GM21723 (cell line): ENCODE measurements around the gene UBXN6.

Experiments used
- ATAC-seq: cut with Tn5 transposase; IDR thresholded peaks from one replicate; pipeline ENCODE4 v1.9.1; 2021; ENCODE audit warnings: mild to moderate bottlenecking, moderate library complexity; ENCODE audit not compliant: unreplicated experiment

UBXN6 gene

GRCh38 chr19:4457654-4458395 is at the start of gene UBXN6:
TSS of gene UBXN6 (minus strand) at chr19:4457794. CDS start at chr19:4457697, 97 bp downstream.
- peak; percentile 86 for ATAC-seq

GRCh38 chr19:4507150-4507452 is 49.5 kb upstream of the UBXN6 start:
- ATAC-seq: no peak

DNA sequence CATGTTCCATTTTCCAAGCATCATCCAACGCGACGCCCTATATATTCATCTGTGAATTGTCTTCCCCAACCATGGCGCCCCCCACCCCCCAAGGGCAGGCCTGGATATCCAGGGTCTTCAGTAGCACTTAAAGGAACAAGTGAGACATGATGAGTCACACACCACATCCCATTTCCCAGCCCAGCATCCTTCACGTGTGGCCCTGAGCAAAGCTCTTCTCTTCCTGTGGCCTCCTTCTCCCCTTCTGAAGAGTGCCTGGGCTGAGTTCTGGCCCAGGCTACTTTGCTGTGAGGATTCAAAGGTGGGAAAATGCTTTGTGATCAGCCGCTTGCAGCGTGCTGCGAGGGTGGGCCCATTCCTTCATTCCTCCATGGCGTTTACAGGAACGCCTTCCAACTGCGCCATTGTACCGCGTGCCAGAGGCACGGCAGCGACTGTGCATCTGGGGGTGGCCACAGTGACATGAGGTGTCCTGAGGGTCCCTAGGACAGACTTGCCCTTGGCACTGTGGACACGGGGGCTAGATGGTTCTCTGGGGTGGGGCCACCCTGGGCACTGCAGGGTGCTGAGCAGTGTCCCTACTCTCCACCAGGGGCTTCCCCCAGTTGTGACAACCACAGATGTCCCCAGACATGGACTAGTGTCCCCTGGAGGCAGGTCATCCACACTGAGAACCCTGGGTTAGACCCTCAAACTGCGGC is 49.0 kb upstream of the UBXN6 start:
- ATAC-seq: no peak

DNA sequence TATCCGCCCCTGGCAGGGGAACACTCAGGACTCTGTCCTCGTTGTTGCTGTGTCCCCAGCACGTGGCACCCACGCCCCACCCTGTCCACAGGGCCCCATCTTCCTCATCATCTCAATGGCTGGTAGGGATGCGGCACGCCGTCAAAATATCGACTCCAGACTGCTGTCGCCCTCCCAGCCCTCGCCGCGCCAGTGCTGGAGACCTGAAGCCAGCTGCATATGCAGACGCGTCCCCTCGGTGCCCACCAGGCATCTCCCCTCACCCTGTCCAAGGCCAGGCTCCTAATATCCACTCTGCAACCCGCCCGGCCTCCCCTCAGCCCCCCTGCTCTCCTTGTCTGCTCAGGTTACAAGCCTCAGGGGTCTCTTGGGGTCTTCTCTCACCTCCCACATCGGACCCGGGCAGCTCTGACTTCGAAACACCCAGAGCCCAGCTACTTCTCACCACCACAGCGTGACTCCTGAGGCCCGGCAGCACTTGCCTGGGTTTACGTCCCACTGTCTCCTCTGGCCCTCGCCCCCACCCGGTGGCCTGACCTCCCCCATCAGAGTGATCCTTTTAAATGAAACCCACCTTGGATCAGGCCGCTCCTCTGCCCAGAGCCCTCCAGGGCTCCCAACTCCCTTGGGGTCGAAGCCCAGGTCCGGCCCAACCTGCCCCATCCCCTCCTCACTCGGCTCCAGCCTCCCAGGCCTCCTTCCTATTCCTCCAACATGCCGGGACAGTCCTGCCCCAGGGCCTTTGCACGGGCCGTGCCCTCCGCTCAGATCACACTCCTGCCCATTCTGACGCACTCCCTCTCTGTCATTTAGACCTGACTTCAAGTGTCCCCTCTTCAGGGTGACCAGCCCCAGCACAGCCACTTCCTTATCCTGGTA is 48.2 kb upstream of the UBXN6 start:
- ATAC-seq: no peak

DNA sequence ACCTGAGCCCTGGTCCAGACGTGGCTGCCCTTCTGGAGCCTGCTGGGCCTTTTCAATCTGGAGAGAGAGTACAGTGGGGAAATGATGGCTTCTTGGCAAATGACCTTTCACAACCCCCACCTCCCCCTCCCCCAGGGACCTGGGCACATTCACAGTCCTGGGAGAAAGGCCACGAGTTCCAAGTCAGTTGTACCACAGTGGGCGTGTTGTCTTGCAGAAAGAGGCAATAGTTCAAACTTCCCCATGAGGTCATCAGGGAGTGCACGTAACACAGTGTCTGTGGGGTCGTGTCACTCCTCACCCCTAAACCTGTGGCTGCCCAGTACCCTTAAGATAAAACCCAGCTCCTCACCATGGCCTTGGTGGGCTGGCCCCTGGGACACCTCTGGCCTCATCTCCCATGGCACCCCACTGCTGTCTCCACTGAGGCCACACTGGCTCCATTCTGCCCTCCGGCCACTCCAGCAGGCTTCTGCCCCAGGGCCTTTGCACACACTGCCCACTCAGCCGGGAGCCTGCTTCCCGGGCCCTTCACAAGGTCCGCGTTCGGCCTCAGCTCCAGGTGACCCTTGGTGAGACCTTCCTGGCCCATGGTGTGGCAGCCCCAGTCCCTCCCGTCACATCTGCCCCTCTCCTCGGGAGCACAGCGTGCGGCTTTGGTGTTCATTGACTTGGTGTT is 47.4 kb upstream of the UBXN6 start:
- ATAC-seq: no peak

GRCh38 chr19:4504297-4504701 is 46.7 kb upstream of the UBXN6 start:
- no peak for ATAC-seq

- no peak for ATAC-seq
These were observed 46.2 kb upstream of the UBXN6 start for GRCh38 chr19:4503825-4504170.

DNA sequence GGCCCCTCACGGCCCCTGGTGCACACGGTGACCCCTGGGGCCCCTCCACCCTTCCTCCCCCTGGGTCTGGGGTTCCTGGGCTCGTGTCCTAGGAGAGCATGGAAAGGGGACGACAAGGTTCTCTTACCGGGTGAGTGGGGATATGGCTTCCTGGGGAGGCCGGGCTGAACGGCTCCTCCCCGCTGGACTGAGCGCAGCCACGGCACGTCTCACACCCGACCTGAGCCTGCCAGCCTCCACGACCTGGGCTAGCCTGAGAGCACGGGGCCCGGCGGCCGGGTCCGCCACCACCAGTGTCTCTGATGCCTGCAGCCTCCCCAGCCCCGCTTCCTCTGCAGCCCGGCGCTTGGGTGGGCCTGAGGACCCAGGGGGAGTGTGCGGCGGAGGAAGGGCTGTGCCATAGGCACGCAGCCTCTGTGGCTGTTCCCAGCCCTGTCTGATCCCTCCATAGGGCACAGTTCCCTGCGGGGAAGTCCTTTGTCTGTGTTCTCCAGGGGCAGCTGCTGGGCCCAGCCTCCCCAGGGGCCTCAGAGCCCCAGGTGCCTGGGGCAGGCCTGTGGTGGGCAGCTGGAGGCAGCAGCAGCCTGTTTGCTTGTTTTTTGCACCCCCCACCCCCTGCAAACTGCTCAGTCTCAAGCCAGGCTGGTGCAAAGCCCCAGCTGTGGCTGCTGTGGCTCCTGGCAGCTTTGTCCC is 45.7 kb upstream of the UBXN6 start:
- ATAC-seq: no peak

- ATAC-seq: no peak
These were observed 44.9 kb upstream of the UBXN6 start for GRCh38 chr19:4502282-4503131.

DNA sequence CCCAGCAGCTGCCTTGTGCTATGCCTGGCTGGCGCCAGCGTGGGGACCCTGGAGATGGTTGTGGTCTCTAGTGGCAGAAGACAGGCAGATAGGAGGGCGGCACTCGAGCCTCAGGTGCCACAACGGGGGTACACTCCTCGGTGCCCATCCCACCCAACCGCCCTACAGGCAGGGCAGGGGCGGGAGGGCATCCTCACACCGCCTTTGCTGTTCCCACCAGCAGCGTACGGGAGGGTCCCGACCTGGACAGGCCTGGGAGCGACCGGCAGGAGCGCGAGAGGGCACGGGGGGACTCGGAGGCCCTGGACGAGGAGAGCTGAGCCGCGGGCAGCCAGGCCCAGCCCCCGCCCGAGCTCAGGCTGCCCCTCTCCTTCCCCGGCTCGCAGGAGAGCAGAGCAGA is 44.1 kb upstream of the UBXN6 start:
- no peak for ATAC-seq

GRCh38 chr19:4500841-4501591 is 43.4 kb upstream of the UBXN6 start:
- no peak for ATAC-seq

DNA sequence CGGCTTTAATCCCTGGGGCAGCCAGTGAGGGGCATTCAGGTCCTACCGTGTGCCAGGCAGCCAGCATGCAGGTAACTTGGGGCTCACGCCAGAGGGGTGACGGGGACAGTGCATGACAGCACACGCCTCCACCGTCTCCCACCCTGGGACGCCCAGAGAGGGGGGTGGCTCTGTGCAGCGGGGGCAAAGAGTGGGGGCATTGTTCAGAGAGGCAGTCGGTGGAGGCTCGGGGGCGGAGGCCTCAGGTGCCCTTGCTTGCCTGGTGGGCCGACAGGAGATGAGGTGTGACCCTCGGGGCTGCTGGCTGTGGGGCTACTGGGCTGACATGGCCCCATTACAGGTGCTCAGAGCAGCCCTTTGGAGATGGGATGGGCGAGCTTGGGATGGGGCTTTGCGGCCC is 42.3 kb upstream of the UBXN6 start:
- no peak for ATAC-seq

- ATAC-seq: no peak
These were observed 41.7 kb upstream of the UBXN6 start for GRCh38 chr19:4499318-4499717.

- ATAC-seq: no peak
These were observed 41.1 kb upstream of the UBXN6 start for GRCh38 chr19:4498694-4499093.

DNA sequence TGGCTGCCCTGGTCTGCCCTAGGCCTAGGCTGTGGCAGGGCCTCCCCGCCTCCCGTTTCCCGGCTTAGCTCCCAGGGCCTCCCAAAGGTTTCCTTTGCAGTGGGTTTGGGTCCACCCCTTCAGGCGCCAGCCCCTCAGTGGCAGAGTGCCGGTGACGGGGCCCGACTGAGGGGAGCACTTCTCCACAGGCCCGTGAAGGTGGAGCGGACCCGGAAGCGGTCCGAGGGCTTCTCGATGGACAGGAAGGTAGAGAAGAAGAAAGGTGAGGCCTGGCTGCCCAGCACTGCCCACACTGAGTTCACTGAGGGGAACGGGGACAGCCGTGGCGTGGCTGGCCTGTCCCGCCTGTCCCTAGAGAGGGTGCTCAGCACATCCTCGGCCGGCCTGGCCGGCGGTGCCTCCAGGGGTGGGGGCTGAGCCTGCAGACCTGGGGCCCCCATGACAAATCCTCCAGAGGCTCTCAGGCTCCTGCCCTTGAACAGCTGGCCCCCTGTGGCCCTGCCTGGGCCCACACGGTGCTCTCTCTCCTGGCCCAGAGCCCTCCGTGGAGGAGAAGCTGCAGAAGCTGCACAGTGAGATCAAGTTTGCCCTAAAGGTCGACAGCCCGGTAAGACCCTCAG is 40.3 kb upstream of the UBXN6 start:
- no peak for ATAC-seq

GRCh38 chr19:4496304-4496703 is 38.7 kb upstream of the UBXN6 start:
- ATAC-seq: no peak

- no peak for ATAC-seq
These were observed 37.9 kb upstream of the UBXN6 start for GRCh38 chr19:4495471-4495870.

DNA sequence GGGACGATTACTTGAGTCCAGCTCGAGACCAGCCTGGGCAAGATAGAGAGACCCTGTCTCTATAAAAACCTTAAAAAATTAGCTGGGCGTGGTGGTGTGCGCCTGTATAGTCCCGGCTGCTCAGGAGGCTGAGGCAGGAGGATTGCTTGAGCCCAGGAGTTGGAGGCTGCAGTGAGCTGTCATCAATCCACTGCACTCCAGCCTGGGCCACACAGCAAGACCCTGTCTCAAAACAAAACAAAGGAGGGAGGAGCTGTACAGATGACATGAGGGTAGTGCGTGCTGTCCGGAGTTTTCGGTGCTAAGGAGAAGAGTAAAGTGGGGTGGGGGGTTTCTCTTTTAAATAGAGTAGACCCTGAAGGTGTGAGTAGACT is 37.1 kb upstream of the UBXN6 start:
- ATAC-seq: no peak
